Measurements from ENCODE around the gene ZNF750.

GRCh38 chr17:82863941-82864712, 24.3 kb upstream of the ZNF750 start:
- TF ChIP-seq GATA2 (IDR thresholded peaks at IDR 0.05; ENCODE audit: low read depth, low read length) (no peak), GATA3 (IDR thresholded peaks at IDR 0.05; ENCODE audit: low read depth, low read length) (no peak)

Data from SH-SY5Y (cell line).